G401.6 (cell line): Measurements from ENCODE around the gene HAUS7.
A peak's percentile ranks its signal among the peaks of the same experiment; 100 is the strongest.

Source experiments
- FAIRE-seq: peaks from 2 replicates; lab custom pipeline; 2012; peaks lifted over from hg19 to GRCh38; lab: Jason Lieb, UNC

Gene HAUS7

DNA sequence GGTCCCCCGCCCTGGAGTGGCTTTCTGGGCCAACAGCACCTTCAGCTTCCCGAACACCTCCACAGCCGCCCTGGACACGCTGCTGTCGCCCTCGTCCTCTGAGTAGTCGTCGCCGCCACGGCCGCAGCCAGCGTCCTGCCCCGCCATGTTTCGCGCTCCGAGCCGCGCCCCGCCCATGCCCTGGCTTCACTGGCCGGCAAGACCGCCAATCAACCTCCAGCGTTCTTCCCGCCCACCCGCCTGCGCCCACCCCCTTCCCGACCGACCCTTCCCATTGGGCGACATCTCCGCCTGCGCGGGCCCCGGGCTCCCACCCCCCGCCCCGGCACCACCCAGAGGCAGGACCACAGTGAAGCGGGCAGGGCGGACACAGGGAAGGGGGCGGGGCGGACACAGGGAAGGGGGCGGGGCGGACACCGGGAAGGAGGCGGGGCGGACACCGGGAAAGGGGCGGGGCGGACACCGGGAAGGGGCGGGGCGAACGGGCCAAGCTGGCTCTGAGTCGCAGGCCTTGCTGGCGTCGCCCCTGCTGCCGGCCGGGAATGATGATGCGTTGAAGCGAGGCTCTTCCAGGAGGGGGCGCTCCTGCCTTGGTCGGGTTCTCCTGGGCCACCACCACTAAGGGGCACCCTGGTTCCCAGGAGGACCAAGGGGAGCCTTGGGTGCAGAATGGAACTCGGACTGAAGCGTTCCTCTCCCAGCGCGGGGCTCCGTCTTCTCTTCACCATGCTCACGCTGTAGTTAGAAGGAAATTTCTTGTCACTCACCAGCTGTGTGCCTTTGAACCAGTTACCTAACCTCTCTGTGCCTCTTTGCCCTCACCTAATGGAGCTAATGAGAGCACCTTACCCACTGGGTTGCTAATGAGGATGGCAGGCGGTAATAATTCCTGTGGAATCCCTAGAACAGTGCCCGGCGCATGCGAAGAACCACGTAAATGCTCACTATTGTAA is at the start of gene HAUS7:
Gene HAUS7 (minus strand): TSS at position 166 of the 953 bp plus-strand sequence. CDS start 19 bp downstream, at position 147.
- FAIRE-seq, result peak; percentile 45

DNA sequence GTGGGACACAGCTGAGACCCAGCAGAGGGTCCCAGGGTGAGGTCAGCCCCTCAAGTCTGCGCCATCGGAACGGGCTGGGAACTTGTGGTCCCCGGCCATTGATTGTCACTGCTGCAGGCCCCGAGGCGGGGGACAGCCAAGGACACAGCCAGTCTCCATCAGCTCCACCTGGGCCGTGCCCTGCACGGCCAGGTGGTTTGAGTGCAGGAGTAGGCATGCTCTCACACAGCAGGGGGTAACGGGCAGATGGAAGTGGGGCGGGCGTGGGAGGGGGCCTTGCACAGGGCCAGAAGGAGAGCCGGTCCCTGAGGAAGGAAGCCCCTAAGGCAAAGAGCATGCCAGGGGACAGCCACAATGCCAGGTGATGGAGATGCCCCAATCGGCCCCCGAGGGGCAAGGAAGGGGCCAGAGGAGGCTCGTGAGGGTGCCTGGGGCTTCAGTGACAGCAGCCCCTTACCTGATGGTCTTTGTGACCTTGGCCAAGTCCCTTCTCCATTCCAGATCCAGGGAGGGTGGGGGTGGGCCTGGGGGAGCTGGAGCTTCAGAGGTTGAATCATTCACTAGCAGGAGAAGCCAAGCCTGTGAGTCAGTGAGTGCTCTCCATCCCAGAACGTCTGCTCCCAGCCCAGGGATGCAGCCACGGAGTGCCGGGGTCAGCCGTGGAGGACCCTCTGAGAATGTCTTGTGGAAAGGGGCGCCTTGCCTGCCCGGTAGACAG is 49.4 kb upstream of the HAUS7 start:
- no peak for FAIRE-seq

DNA sequence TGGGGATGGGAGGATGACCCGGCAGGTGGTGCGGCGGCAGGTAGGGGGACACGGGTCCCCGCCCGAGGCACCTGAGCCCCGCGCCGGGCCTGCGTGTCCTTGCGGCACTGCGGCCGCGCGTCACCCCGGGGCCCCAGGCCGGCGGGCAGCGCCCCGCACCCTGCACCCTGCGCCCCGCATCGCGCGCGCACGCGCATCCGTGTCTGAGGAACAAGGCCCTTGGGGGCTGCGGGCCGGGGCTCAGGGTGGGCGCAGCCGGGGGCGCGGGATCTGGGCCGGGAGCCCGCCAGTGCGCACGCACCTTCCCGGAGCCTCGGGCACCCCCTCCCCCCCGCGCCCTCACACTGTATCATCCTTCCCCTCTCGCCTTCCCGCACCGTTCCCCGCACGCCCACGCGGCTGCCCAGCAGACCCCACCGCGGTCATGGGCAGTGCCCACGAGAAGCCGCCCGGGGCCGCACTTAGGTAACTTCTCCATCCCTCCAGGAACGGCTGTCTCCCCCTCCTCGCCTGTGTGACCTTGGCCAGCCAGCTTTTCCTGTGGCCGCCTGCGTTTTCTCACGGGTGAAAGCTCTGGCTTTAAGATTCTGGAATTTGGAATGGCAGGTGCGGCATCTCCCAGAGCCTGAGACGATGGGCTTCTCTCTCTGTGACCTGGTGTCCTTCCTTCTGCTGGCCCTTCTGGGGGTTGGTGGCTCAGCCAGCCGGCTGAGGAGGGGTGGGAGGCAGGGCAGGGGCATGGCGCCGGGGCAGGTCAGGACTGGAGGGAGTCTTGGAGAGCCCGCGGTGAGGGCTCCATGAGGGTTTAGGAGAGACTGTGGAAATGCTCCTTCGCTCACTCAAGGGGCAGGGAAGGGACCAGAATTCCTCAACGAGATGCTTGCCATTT is 47.8 kb upstream of the HAUS7 start:
- FAIRE-seq, result no peak

DNA sequence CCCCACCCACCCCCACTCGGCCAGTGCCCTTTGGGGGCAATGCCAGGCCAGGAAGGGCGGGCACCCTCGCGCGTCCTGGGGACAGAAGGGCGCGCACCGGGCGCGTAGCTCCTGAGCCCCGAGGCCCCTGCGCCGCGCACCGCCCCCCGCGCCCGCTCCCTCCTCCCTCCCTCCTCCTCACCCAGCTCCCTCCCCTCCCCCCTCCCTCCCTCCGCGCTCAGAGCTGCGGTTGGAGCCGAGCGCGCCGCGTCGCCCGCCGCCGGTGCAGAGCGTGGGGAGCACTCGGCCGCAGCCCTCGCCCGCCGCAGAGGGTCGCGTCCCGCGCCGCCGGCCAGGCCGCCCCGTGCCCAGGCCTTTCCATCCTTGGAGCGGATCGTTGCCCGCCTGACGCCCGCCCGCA is 47.0 kb upstream of the HAUS7 start, which contains the start of gene ATP2B3:
Gene ATP2B3 (plus strand): TSS at position 220 of the 400 bp plus-strand sequence. CDS start 18,606 bp downstream, outside the sequence.
- FAIRE-seq, result no peak

DNA sequence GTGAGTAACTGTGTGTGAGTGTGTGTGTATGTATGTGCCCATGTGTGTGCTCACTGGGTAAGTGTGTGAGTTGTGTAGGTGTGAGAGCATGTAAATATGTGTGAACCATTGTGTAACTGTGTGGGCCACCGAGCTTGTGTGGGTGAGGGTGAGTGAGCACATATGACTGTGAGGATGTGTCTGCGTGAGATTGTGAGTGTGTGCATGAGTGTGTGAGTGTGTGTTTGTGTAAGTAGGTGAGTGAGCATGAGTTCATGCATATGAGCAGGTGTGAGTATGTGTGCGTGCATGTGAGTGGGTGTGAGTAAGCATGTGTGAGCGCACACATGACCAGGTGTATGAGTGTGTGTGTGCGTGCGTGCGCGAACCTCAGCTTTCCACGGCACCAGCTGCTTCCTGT is 45.7 kb upstream of the HAUS7 start:
- no peak for FAIRE-seq

DNA sequence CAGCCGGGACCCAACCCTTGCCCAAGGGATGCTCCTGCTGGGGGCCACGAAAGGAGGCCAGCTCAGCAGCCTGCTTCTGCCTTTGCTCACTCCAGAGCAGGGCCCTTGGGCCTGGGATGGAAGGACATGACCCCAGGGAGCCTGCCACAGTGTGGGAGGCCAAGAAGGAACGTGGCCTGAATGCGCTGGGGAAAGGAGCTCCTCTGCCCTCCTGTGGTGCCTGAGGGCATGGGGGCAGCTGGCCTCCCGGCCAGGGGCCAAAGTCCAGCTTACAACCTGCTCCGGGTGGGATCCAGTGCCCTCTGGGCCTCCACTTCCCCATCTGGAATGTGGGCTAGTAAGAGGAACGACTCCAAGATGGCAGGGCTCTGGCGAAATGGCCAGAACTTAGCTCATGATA is 45.1 kb upstream of the HAUS7 start:
- no peak for FAIRE-seq

DNA sequence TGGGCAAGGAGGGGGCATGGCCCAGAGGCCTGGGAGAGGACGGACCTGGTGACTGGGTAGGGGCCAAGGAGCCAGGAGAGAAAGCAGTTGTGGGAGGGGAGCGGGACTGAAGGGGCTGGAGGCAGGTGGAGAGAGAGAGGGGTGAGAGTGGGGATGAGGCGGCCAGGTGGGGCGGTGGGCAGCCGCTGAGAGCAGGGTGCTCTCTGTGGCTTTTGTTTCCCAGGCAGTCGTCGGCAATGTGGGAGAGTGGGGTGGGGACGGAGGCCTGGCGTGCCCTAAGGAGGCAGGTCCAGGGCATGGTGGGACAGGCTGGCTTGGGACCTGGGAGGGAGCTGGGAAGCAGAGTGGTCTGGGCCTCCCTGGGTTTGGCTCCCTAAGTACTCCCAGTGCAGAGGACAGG is 43.9 kb upstream of the HAUS7 start:
- no peak for FAIRE-seq

DNA sequence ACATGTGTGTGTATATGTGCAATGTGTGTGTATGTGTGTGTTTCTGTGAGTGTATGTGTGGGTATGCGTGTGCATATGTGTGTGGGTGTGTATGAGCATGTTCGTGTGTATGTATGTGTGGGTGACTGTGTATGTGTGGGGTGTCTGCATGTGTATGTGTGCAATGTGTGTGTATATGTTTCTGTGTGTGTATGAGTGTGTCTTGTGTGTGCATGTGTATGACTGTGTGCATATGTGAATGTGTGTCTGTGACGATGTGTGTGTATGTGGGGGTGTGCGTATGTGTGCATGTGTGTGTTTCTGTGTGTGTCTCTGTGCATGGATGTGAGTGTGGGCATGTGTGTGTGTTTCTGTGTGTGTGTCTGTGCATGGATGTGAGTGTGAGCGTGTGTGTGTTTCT is 42.9 kb upstream of the HAUS7 start:
- FAIRE-seq, result no peak

DNA sequence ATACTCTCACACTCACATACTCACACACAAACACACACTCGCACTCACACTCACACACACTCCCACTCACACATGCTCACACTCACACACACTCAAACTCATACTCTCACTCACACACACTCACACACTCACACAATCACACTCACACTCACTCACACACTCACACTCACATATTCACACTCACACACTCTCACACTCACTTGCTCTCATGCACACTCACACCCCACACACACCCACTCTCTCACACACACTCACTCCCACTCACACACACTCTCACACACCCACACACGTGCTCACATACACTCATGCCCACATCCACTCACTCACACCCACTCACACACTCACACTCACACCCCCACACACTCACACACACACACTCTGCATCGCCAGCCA is 42.1 kb upstream of the HAUS7 start:
- FAIRE-seq, result no peak

DNA sequence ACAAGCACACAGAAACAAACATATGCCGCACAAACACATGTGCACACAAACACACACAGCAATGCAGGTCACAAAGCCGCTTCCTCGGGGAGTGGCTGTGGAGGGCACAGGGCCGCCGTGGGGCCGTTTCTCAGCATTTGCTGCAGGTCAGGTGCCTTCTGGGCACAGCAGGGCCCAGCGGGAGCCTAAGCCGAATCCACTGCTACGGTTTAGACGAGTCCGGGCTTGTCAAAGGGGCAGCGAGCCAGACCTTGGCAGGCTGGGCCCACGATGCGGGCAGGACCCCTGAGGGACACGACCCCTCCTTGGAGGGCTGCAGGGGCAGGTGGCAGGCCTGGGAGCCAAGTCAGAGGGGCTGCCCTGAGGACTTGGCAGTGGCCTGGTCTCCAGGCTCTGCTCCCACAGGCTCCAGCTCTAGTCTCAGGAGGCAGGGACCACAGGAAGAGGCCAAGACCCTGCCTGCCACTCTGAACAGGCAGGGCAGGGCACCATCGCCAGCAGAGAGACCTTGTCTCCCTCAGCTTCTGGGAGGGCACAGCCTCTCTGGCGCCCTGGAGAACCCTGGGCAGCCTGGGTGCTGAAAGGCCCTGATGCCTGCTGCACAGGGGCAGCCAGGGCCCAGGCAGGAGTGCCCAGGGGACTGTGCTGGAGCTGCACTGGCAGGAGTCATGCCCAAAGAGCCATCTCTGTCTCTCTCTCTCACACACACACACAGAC is 41.6 kb upstream of the HAUS7 start:
- FAIRE-seq, result no peak

DNA sequence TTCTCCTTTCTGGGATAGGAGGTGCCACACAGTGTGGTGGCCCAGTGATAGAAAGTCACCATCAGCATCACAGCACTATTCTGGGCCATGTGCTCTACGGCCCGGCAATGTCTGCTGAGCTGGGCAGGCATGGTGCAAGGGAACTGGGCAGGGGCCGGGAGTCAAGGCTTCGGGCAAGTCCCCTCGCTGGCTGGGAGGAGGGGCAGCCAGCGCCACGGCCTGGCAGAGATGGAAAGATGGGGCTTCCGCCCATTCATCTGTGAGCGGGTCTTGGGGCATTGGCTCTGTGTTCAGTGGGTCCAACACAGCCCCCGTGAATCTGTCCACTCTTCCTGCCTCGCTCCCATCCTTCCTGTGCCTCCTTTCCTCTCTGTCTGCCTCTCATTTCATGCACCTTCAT is 40.0 kb upstream of the HAUS7 start:
- no peak for FAIRE-seq

DNA sequence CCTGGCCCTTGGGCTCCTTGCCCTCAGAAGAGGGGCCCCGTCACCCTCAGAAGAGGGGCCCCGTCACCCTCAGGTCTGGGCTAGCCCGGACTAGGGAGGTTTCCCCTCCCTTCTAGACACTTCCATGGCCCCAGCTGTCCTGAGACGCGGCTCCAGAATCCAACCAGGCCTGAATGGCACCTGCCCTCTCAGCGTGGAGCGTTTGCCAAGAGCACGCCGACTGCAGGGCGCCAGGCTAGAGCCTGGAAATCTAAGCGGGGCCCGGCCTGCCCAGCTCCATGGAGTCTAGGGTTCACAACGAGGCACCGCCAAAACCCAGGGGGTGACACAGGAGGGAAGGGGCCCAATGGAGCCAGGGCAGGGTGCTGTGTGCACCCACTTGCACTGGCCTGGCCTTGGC is 39.2 kb upstream of the HAUS7 start:
- FAIRE-seq, result no peak

DNA sequence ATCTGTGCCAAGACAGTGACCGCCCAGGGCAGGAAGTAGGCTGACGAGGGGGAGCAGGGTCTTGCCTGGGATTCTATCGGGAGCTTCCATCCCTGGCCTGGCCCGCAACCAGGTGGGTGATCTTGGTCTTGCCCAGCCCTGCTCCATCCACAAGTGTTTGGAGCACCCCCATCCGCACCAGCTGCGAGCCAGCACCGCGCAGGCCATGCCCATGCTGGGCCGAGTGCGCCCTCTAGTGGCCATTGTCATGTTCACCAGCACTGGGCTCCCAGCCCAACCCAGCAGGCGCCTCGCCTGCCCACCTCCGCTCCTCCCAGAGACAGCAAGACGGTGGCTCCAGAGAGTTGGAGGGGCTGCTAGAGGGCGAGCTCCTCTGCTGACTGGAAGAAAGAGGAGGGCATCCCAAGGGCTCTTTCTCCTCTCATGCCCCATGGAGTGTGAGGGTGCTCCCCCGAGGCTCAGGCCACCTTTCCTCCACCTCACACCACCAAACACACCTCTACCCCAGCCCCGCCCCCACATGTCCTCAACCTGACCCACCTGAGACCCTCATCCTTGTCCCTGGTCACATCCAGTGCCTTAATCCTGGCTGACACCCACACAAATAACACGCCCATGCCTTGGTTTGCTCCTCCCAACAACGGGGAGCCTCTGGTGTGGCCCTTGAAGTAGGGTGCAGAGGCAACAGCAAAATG is 37.3 kb upstream of the HAUS7 start:
- no peak for FAIRE-seq

DNA sequence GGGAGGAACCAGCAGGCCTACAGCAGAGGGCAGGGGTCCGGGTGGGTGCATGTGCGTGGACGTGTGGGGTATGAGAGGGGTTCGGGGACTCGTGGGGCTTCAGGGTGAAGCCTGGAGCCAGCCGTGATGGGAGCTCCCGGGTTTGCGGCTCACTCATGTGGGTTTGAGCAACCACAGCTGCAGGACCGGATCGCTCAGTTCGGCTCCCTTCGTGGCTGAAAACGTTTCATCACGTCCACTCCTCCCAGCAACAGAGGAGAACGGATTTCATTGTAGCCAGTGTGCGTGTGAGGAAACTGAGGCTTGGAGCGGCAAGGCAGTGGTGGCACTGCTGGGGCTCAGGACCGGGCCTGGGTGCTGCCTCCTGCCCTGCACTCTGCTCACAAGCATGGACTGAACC is 35.0 kb upstream of the HAUS7 start:
- no peak for FAIRE-seq

DNA sequence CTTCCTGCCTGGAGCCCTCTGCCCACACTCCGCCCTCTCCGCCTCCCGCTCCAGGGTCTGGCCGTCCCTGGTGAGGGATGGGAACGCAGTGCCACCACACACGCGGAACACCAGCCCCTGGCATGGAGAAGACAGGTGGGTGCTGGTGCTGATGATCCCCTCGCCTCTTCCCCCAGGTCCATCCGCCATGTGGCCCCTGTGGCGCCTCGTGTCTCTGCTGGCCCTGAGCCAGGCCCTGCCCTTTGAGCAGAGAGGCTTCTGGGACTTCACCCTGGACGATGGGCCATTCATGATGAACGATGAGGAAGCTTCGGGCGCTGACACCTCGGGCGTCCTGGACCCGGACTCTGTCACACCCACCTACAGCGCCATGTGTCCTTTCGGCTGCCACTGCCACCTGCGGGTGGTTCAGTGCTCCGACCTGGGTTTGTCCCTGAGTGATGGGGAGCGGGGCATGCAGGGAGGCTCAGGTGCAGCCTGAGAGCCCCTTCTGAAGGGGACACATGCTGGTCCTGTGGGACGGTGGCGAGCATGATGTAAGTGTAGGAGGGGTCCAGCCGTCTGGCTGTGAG is 34.2 kb upstream of the HAUS7 start:
- no peak for FAIRE-seq

DNA sequence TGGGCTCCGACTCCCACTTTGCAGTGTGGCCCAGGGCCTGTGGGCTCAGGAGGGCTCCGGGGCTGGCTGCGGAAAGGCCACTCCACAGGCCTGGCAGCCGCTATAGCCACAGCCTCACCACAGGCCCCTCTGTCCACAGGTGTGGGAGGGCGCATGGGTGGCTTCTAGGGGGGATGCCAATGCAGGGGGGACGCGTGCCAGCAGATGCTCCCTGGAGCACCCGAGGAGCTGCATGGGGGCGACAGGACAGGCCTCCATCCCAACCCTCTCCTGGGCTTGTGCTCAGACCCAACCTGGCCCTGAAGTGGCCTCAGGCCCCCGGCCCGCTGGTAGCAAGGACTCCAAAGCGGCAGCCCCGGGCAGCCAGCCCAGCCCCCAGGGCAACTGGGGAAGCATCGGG is 32.4 kb upstream of the HAUS7 start:
- no peak for FAIRE-seq

DNA sequence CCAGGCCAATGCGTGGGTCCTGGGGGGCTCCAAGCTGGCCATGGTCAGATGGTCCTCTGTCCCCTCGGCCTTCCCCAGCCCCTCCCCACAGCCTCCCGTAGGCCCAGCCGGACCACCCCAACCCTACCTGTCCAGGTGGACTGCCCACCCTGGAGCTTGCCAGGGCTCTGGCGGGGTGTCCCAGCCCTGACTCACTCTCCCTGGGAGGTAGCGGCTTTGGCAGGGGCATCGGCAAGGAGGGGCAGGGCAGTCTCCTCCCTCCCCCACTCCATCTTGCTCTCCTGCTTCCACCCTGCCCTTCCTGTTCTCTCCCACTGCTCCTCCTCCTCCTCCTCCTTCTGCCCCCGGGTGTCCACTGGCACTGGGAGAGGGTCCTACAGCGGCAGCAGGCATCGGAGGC is 31.8 kb upstream of the HAUS7 start:
- no peak for FAIRE-seq

DNA sequence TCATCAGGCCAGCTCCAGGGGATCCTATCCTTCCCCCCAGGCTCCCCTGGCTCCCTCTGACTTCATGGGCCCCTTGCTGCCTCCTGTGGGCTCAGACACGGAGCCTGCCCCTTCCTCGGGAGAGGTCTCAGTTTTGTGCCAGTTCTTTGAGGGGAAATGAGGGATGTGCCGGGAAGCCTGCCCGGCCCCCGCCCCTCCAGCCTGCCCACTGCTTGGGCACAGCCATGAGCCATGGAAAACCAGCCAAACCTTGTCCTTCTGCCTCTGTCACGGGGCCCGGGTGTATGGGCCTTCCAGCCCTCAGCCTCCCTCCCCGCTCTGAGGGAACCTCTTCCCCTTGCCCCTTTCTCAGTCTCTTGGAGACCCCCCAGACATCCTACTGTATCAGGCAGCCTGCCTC is 31.2 kb upstream of the HAUS7 start:
- FAIRE-seq, result no peak

DNA sequence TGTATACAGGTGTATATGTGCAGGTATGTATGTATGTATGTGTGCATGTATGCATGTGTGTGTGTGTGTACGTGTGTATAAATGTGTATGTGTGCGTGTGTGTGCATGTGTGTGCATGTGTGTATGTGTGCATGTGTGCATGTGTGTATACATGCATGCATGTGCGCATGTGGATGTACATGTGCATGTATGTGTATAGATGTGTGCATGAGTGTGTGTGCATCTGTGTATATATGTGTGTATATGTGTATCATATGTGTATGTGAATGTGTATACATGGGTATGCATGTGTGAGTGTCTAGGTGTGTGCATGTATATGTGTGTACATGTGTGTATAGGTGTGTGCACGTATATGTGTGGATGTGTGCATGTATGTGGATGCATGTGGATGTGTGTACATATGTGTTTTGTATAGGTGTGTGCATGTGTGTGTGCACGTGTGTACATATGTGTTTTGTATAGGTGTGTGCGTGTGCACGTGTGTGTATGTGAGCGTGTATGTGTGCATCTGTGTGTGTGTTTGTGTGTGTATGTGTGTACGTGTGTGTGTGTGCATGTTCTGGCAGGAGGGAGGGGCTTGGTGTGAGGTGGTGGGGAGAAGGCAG is 30.4 kb upstream of the HAUS7 start:
- FAIRE-seq, result no peak

DNA sequence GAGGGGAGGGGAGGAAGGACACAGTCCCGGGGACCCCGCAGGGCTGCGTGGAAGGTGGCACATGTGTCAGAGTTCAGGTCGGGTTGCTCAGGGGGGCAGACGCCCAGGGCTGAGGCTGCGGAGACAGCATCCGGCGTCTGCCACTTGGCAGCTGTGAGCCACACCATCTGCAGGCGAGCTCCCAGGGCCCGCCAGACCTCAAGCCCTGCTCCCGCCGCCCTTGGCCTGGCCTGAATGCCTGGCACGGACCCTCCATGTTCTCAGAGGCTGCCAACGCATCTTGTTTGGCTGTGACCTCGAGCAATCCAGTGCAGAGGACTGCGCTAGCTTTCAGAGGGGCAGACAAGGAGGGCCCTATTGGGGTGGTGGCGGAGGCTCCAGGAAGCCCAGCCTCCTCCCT is 29.5 kb upstream of the HAUS7 start:
- no peak for FAIRE-seq
